DOHH2 (cell line): ENCODE results near the gene RSPO1.

ENCODE experiments used
- H3F3A ChIP-seq: fragments of 200-600 bp; sonication (generic), shearing (Covaris generic); 2 replicates; pipeline ENCODE4 v1.6.0; 2016; ENCODE audit warnings: antibody characterized with exemption, mild to moderate bottlenecking; ENCODE audit not compliant: control insufficient read depth, insufficient read depth
- H3K27ac ChIP-seq: fragments of 200-600 bp; sonication (generic); 2 replicates; pipeline ENCODE4 v1.5.1; 2014; ENCODE audit warnings: low read depth, mild to moderate bottlenecking, low read length, moderate library complexity
- H3K27me3 ChIP-seq: fragments of 200-600 bp; sonication (generic); 2 replicates; pipeline ENCODE4 v1.6.1; 2014; ENCODE audit warnings: mild to moderate bottlenecking, low read length, mixed read lengths; ENCODE audit not compliant: control insufficient read depth
- H3K36me3 ChIP-seq: fragments of 200-600 bp; sonication (generic); 2 replicates; pipeline ENCODE4 v1.6.1; 2014; ENCODE audit warnings: mild to moderate bottlenecking, low read length, moderate library complexity, mixed read lengths; ENCODE audit not compliant: control insufficient read depth
- H3K4me1 ChIP-seq: fragments of 200-600 bp; sonication (generic); 2 replicates; pipeline ENCODE4 v1.6.1; 2014; ENCODE audit warnings: mild to moderate bottlenecking, low read length, mixed read lengths; ENCODE audit not compliant: control insufficient read depth
- H3K4me2 ChIP-seq: fragments of 200-600 bp; sonication (generic); 2 replicates; pipeline ENCODE4 v1.6.0; 2014; ENCODE audit warnings: mild to moderate bottlenecking, low read length, moderate library complexity
- H3K4me3 ChIP-seq: fragments of 200-600 bp; sonication (generic); 2 replicates; pipeline ENCODE4 v1.5.1; 2014; ENCODE audit warnings: mild to moderate bottlenecking, low read length, mixed read lengths
- H3K79me2 ChIP-seq: fragments of 200-600 bp; sonication (generic); 2 replicates; pipeline ENCODE4 v1.6.1; 2014; ENCODE audit warnings: mild to moderate bottlenecking, low read length, mixed read lengths; ENCODE audit not compliant: control insufficient read depth
- H3K9me2 ChIP-seq: fragments of 200-600 bp; sonication (generic); replicated peaks from 2 replicates; pipeline ENCODE4 v1.6.1; 2014; ENCODE audit warnings: mild to moderate bottlenecking, low read length, mixed read lengths; ENCODE audit not compliant: control insufficient read depth
- H3K9me3 ChIP-seq: fragments of 200-600 bp; sonication (generic); 2 replicates; pipeline ENCODE4 v1.6.1; 2014; ENCODE audit warnings: antibody characterized with exemption, low read length, mixed read lengths; ENCODE audit not compliant: control insufficient read depth, insufficient read depth
- H4K20me1 ChIP-seq: fragments of 200-600 bp; sonication (generic); 2 replicates; pipeline ENCODE4 v1.6.0; 2014; ENCODE audit warnings: low read depth, mild to moderate bottlenecking, antibody characterized with exemption, low read length, moderate library complexity; ENCODE audit not compliant: control insufficient read depth, insufficient read depth
- EZH2phosphoT487 ChIP-seq: fragments of 200-600 bp; sonication (generic); IDR thresholded peaks from 2 replicates; pipeline ENCODE4 v1.6.1; 2017; ENCODE audit warnings: borderline replicate concordance, mild to moderate bottlenecking, antibody characterized with exemption, low read length, moderate library complexity, mixed read lengths
- TF ChIP-seq, protein P1 (sequence below): fragments of 200-600 bp; sonication (generic); IDR thresholded peaks from one replicate; pipeline ENCODE4 v1.5.1; 2014; ENCODE audit warnings: antibody characterized with exemption, mild to moderate bottlenecking, low read depth, low read length; ENCODE audit not compliant: poor library complexity, severe bottlenecking

Gene RSPO1

DNA sequence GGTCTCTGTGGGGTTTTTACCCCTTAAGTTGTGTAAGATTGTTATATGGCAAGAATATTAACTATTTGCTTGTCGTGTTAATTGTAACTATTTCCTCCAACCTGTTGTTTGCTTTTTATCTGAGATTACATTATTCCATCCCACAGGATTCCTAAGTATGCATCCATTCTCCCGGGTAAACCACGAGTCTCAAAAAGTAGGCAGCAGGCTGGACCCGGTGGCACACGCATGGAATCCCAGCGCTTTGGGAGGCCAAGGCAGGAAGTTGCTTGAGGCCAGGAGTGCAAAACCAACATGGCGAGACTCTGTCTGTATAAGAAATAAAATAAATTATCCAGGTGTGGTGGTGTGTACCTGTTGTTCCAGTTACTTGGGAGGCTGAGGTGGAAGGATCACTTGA is 12.6 kb upstream of the RSPO1 start:
- Histone ChIP-seq H3K4me2 (no peak overlapping the region), H3K27ac (no peak overlapping the region), H3K27me3 (peaks cover 12% of the 10 kb centered on the region), H3K4me1 (no peaks in the 10 kb centered on the region), H3F3A (no peaks in the 10 kb centered on the region), H3K4me3 (no peak overlapping the region), H3K79me2 (no peaks in the 10 kb centered on the region), H3K9me2 (no peaks in the 10 kb centered on the region), H3K9me3 (no peaks in the 10 kb centered on the region), H4K20me1 (no peaks in the 10 kb centered on the region), H3K36me3 (no peaks in the 10 kb centered on the region)
- no peak for TF ChIP-seq EZH2phosphoT487
- TF ChIP-seq, protein P1, sequence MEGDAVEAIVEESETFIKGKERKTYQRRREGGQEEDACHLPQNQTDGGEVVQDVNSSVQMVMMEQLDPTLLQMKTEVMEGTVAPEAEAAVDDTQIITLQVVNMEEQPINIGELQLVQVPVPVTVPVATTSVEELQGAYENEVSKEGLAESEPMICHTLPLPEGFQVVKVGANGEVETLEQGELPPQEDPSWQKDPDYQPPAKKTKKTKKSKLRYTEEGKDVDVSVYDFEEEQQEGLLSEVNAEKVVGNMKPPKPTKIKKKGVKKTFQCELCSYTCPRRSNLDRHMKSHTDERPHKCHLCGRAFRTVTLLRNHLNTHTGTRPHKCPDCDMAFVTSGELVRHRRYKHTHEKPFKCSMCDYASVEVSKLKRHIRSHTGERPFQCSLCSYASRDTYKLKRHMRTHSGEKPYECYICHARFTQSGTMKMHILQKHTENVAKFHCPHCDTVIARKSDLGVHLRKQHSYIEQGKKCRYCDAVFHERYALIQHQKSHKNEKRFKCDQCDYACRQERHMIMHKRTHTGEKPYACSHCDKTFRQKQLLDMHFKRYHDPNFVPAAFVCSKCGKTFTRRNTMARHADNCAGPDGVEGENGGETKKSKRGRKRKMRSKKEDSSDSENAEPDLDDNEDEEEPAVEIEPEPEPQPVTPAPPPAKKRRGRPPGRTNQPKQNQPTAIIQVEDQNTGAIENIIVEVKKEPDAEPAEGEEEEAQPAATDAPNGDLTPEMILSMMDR = no peak

DNA sequence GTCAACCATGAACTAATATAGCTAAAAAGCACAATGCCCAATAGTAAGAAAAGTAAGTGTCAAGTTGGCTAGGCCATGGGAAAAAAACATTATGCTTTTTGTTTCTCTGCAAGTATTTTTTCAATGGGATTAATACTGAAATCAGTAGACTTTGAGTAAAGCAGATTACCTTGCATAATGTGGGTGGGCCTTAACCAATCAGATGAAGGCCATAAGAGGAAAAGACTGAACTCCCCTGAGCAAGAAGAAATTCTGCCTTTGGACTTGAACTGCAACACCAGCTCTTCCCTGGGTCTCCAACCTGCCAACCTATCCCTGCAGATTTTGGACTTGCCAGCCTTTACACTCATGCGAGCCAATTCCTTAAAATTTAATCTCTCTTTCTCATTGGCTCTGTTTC is 6.4 kb upstream of the RSPO1 start:
- Histone ChIP-seq H3K4me3 (no peak overlapping the region), H3K4me2 (no peak overlapping the region), H3F3A (no peaks in the 10 kb centered on the region), H3K79me2 (no peaks in the 10 kb centered on the region), H3K9me3 (no peaks in the 10 kb centered on the region), H3K27me3 (peaks cover 34% of the 10 kb centered on the region), H3K36me3 (no peaks in the 10 kb centered on the region), H3K9me2 (no peaks in the 10 kb centered on the region), H3K4me1 (no peaks in the 10 kb centered on the region), H3K27ac (no peak overlapping the region), H4K20me1 (no peaks in the 10 kb centered on the region)
- TF ChIP-seq, protein P1 = no peak
- TF ChIP-seq EZH2phosphoT487 = no peak

DNA sequence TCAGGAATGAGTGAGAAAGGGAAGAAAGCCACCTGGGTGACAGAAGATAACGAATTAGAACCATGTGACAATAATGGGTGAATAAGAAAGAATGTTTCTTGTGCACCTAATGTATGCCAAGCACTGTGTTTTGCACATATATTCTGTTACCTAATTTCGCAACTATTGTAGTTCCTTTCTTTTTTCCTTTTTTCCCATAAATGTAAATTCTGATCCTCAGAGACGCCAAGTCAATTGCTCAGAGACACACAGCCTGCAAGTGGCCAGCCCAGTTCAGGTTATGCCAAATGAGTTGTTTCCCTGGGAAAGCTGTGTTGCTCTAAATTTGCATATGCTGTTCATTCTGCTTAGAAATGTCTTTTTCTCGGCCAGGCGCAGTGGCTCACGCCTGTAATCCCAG is 1.7 kb upstream of the RSPO1 start:
- H3K4me3 ChIP-seq = no peak overlapping the region
- H3K36me3 ChIP-seq = no peaks in the 10 kb centered on the region
- TF ChIP-seq, protein P1 = no peak
- TF ChIP-seq EZH2phosphoT487 = no peak
- no peaks in the 10 kb centered on the region for H3K9me2 ChIP-seq
- no peaks in the 10 kb centered on the region for H3K79me2 ChIP-seq
- no peaks in the 10 kb centered on the region for H3K4me1 ChIP-seq
- no peaks in the 10 kb centered on the region for H3F3A ChIP-seq
- H3K4me2 ChIP-seq = no peak overlapping the region
- H3K9me3 ChIP-seq = no peaks in the 10 kb centered on the region
- peaks cover 65% of the 10 kb centered on the region for H3K27me3 ChIP-seq
- no peaks in the 10 kb centered on the region for H4K20me1 ChIP-seq
- no peak overlapping the region for H3K27ac ChIP-seq
